Measurements from ENCODE around the gene TIGD4.

Gene TIGD4

DNA sequence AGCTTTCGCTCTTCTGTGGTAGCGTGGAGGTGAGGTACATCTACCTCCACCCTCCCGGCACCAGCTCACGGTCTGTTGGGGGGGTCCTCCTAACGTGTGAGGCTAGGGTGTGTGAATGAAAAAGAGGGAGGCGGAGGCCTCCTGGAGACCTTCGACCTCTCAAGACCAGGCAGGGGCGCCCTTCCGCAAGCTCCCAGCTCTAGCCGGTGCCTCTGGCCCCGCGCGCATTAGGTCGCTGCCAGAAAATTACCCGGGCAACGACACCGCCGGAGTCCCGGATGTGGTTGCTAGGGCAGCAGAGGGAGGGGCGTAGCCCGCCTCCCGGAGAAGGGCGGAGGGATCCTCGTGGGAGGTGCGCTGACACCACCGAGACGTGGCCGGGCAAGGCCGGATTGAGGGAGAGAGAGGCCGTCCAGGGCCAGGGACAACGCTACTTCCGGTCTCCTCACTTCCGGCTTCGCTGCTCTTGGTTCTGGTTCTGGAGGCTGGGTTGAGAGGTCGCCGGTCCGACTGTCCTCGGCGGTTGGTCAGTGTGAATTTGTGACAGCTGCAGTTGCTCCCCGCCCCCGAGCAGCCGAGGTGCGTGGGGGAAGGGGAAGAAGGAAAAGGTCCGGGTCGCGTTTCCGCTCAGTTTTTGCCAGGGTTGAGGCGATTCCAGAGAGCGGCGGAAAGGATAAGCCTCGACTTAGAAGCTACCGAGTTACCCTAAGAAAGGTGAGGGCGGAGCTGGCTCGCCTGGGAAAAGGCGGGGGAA lies at the start of gene TIGD4, which contains the start of gene ARFIP1:
Gene TIGD4, minus strand, starts transcription at position 218 of the 754 bp plus-strand sequence. CDS start 8,726 bp downstream, outside the sequence.
Gene ARFIP1, plus strand, starts transcription at position 442 of the 754 bp plus-strand sequence. CDS start 49,680 bp downstream, outside the sequence.
- DNase-seq (ENCODE audit: low read depth): peak; percentile 85

DNA sequence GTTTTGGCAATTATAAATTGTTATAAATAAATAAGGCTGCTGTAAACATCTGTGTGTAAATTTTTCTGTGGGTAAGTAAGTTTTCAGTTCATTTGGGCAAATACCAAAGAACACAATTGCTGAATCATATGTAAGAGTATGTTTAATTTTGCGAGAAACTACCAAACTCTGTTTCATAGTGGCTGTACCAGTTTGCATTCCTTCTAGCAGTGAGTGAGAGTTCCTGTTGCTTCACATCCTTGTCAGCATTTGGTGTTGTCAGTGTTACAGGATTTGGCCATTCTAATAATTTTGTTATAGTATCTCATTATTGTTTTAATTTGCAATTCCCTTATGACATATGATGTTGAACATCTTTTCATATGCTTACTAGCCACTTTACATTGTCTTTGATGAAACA lies 48.6 kb upstream of the TIGD4 start:
- no peak for DNase-seq (ENCODE audit: low read depth)

GRCh38 chr4:152825336-152825735 lies 45.8 kb upstream of the TIGD4 start:
- DNase-seq (ENCODE audit: low read depth): no peak

- no peak for DNase-seq (ENCODE audit: low read depth)
Measured at GRCh38 chr4:152824561-152824960, 45.0 kb upstream of the TIGD4 start.

DNA sequence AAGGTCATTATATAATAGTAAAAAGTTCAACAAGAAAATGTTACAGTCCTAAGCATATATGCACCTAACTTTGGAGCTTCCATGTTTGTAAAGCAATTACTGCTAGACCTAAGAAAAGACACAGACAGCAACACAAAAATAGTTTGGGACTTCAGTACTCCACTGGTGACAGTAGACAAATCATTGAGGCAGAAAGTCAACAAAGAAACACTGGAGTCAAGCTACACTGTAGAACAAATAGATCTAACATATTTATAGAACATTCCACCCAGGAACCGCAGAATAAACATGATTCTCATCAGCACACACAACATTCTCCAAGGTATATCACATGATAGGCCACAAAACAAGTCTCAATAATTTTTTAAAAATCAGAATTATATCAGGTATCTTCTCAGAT lies 42.8 kb upstream of the TIGD4 start:
- no peak for DNase-seq (ENCODE audit: low read depth)

DNA sequence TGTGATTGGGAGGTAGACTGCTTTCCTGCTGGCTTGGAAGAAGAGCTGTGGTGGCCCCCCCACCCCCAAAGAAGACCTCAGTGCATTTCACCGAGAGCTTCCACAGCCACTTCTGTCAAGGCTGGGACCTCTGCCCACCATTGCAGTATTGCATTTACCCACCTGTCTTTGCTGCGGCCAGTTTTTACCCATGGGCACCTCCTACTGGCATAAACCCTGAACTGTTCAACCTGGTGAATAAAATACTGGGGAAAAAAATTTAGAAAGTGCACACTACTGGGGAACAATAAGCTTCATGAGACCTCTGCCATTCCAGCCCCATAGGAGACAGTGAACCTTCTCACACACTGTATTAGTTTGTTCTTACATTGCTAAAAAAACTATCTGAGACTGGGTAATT lies 40.5 kb upstream of the TIGD4 start:
- no peak for DNase-seq (ENCODE audit: low read depth)

DNA sequence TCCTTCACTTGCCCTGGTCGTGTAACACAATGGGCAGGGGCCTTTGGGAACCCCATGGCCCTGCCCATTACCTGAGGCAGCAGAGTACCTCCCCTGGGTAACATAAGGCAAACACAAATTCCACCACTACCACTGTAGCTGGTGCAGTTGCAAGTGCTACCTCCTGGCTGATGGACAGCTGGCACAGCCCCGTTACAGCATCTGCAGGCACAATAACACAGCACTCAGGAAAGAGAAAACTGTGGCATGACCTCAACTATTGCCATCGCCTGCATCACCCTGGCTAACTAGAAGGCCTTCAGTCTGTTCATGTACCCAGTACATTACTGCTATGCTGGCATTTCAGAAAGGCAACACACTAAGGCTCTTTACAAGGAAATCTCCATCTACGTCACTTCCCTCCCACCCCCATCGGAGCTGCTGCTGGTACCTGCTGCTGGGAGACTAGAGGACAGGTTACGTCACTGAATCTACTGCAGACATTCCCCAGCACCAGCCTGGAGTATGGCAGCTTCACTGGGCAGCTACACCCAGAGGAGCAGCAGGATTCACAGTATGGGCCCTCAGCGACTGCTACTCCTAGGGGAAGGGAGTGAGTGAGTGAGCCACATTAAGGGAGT lies 39.6 kb upstream of the TIGD4 start:
- DNase-seq (ENCODE audit: low read depth): no peak

DNA sequence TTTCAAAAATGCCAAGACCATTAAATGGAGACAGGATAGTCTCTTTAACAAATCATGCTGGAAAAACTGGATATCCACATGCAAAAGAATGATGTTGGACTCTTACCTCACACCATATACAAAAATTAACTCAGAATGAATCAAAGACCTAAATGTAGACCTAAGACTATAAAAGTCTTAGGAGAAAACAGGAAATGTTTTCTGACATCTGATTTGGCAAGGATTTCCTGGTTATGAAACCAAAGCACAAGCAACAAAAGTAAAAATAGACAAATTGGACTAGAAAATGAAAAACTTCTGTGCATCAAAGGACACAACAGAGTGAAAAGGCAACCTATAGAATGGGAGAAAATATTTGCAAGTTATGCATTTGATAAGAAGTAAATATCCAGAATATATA lies 37.8 kb upstream of the TIGD4 start:
- DNase-seq (ENCODE audit: low read depth): no peak

DNA sequence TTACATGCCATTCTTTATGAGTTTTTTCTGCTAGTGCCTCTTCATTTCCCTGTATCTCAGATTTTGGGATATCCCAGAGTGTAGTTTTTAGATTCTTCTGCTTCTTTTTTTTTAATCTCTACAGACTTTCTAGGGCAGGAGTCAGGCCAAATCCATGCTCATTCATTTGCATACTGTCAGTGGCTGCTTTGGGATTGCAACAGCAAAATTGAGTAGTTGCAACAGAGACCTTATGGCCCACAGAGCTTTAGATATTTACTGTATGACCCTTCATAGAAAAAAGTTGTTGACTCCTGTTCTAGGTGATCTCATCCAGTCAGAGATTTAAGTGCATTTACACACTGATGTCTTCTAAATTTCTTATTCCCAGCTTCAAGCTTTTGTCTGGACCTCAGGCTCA lies 35.5 kb upstream of the TIGD4 start:
- no peak for DNase-seq (ENCODE audit: low read depth)

- DNase-seq (ENCODE audit: low read depth): no peak
Measured at GRCh38 chr4:152810715-152811287, 31.3 kb upstream of the TIGD4 start.

- no peak for DNase-seq (ENCODE audit: low read depth)
Measured at GRCh38 chr4:152808670-152809069, 29.1 kb upstream of the TIGD4 start.

DNA sequence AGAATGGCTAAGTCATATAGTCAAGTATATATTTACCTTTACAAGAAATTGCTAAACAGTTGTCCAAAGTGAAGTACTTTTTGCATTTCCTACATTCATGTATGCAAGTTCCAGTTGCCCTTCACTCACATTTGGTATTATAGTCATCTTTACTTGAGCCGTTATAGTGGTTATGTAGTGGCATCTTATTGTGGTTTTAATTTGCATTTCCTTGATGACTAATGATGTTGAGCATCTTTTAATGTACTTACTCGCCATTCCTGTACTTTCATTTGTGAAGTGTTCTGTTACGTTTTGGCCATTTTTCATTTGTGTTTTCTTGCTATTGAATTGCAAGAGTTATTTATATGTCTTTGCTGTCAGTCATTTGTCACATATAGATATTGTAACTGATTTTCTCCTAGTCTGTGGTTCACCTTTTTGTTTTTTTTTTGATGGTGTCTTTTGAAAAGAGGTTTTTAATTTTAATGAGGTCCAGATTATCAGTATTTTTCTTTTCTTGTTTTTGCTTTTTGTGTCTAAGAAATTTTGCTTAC lies 27.8 kb upstream of the TIGD4 start:
- peak; percentile 38 for DNase-seq (ENCODE audit: low read depth)

DNA sequence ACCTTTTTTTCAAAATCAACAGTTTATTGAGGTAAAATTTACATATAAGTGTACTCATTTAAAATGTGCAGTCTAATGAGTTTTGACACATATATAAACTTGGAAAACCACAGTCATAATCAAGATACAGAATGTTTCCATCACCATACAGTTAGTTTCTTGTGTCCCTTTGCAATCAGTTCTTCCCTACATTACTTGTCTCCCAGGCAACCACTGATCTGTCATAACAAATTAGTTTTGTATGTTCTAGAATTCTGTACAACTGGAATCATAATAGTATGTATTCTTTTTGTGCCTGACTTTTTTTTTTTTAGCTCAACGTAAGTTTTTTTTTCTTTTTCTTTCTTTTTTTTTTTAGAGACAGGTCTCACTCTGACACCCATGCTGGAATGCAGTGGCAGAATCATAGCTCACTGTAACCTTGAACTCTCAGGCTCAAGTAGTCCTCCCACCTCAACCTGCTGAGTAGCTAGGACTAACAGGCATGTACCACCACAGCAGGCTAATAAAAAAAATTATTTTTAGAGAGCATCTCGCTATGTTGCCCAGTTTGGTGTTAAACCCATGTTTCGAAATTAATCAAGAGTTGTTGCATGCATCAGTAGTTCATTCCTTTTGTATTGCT lies 27.1 kb upstream of the TIGD4 start:
- DNase-seq (ENCODE audit: low read depth): no peak

GRCh38 chr4:152805818-152806217 lies 26.3 kb upstream of the TIGD4 start:
- no peak for DNase-seq (ENCODE audit: low read depth)

DNA sequence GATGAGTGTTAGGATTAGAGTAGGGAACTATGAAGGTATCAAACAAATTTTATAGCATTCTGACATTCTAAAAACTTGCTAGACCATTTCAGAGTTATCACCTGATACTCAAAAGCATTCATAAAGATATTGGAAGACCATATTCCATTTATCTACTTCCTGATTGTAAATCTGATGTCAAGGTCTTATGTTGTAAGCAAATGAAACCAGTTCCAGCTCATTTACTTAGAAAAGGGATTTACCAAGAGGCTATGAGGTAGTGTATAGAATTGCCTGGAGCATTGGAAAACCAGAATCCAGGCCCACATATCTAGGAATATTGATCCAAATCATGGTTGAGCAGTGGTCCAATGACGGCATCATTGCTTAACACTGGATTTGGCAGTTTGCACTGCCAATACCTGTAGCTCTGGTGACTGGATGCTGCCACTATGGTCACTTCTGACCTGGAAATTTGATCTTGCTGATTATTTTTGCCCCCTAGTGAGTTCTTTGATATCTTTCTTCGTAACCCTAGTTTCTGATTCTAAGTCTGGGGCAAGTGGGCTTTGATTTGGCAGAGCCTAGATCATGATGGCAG lies 25.6 kb upstream of the TIGD4 start:
- no peak for DNase-seq (ENCODE audit: low read depth)

DNA sequence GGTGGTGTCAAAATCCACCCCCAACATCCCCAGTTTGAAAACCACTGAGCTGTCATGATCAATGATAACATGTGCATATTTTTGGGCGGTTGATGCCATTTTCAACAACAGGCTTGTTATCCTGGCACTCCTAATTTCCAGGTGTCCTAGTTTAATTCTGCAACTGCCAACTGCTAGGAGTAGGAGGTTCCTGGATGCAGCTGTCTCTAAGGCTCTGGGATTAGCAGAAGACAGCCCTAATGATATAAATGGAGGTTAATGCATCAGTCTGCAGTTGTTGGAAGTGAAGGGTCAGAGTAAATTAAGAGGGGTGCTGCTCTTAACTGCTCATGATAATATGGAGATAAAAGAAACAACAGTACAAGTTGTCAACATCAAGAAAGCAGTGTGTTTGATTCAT lies 24.0 kb upstream of the TIGD4 start:
- no peak for DNase-seq (ENCODE audit: low read depth)

DNA sequence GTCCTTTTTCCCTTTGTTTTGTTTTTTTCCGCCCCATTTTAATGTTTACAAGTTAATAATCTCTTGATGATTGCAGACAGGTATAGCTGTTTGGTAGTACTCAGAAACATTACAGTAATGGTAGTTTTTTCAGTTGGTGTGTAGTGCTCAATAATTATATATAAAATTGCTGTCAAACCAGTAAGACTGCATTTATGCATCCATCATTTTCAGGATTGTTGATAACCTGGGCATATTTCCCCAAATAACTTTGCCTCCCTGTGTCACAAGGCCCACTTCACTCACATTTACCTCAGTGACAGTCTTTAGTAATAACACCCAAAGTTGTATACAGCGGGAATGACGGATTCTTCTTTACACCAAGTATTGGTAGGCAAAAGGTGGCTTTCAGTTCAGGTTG lies 16.4 kb upstream of the TIGD4 start:
- DNase-seq (ENCODE audit: low read depth): no peak

DNA sequence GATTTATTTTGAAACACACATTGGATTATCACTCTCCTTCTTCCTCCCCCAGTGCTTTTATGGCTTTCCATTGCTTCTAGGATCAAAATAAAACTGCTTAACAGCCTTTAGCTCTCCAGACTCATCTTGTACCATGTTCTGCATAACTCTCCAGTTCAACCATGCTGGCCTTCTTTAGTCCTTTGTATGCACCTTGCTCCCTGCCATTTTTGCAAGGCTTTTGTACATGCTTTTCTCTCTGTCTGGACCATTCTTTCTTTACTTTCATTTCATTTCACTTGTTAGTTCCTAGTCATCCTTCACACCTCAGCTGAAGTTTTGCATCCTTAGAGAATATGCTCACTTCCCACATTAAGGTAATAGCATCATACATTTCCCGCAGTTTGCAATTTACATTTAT lies 7.1 kb upstream of the TIGD4 start:
- no peak for DNase-seq (ENCODE audit: low read depth)

- DNase-seq (ENCODE audit: low read depth): no peak
Measured at GRCh38 chr4:152785639-152786615, 6.4 kb upstream of the TIGD4 start.

DNA sequence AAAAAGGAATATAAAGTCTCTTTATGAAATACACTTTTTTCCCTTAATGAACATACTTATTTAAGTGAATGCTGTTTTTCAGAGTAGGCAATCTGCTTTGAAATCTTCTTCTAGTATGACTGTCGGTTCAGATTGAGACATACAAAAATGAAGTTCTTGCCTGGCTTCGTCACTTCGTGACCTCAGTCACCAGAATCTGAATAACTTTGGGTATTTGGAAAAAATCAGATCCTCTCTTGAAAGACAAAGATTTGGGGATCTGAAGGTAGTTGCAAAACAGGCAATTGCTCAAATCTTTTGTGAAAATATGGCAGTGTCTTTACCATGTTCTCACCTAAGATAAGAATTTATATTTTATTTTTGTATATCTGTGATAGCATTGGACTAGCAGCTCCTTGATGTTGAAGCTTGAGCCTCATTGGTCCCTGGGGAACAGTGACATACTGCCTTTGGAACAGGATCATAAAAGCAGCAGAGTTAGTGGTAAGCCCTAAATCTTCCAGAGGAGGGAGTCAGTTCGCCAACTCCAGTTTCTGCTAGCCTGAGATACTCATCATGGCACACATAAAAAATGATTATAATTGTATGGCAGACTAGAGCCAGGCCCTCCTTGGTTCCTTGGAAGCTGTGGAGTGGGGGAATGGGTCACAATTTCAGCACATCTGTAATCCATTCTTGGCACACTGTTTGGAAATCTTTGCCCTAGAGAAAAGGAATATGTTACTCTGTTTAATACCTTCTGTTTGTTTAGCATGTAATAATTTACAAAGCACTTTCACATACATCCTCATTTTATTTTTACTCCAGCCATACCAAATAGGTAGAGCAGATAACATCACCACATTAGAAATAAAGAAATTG lies 5.2 kb upstream of the TIGD4 start:
- no peak for DNase-seq (ENCODE audit: low read depth)

Measured in HS-5 (cell line).